ENCODE data around the gene CIBAR2. TPM values are rescaled to one million over a fixed set of nuclear protein-coding genes. Genes with fewer than 3 reads are reported as not detected.

CIBAR2 gene
- total RNA-seq, 1 experiment from 2014 or later = not detected

- H3K27me3 Mint-ChIP-seq (ENCODE audit: low read depth) = peaks cover 20% of the 10 kb centered on the region
- Histone ChIP-seq H3K4me1 (ENCODE audit: insufficient read depth, low read length) (no peaks in the 10 kb centered on the region), H3K18ac (ENCODE audit: insufficient read length, low read depth, low read length) (no peak overlapping the region), H3K9me3 (ENCODE audit: control insufficient read depth, low read depth, low read length) (no peaks in the 10 kb centered on the region), H3K79me2 (ENCODE audit: insufficient read depth, low read length) (no peaks in the 10 kb centered on the region), H3K79me1 (ENCODE audit: insufficient read depth, low read depth, low read length, poor library complexity, severe bottlenecking) (no peaks in the 10 kb centered on the region), H2BK20ac (ENCODE audit: low read depth, low read length, poor library complexity, severe bottlenecking) (no peak overlapping the region), H2BK15ac (ENCODE audit: low read depth, low read length) (no peak overlapping the region), H3K23me2 (ENCODE audit: insufficient read length, low read depth, low read length, poor library complexity, severe bottlenecking) (no peaks in the 10 kb centered on the region), H2AFZ (ENCODE audit: low read length) (no peak overlapping the region), H3K9ac (ENCODE audit: extremely low read depth, insufficient read length, low read length) (no peak overlapping the region), H3K4me2 (ENCODE audit: insufficient read depth, insufficient read length, low read length) (no peak overlapping the region), H3T11ph (ENCODE audit: low read length) (no peak overlapping the region), H4K8ac (replicated peaks; ENCODE audit: insufficient read length, low read depth, low read length) (no peak overlapping the region), H2BK5ac (ENCODE audit: insufficient read length, low read length) (no peak overlapping the region), H4K91ac (ENCODE audit: insufficient read length, low read depth, low read length) (no peak overlapping the region), H3K27me3 (ENCODE audit: insufficient read depth, low read length) (no peaks in the 10 kb centered on the region), H4K5ac (ENCODE audit: insufficient read length, low read depth, low read length) (no peak overlapping the region), H2BK12ac (ENCODE audit: insufficient read length, low read depth, low read length) (no peak overlapping the region), H3K23ac (ENCODE audit: insufficient read length, low read depth, low read length) (no peak overlapping the region), H3K27ac (ENCODE audit: insufficient read length, low read depth, low read length) (no peak overlapping the region), H4K20me1 (ENCODE audit: control insufficient read depth, insufficient read depth, insufficient read length) (no peaks in the 10 kb centered on the region), H3K4ac (ENCODE audit: low read depth, low read length) (no peak overlapping the region), H2AK5ac (ENCODE audit: insufficient read length, low read length) (no peak overlapping the region), H3K14ac (ENCODE audit: insufficient read depth, low read length) (no peak overlapping the region), H2BK120ac (ENCODE audit: low read depth, low read length, poor library complexity, severe bottlenecking) (no peak overlapping the region), H3K56ac (ENCODE audit: insufficient read length, low read depth, low read length) (no peak overlapping the region)
- H3K9me3 Mint-ChIP-seq = peaks cover 0 to 3% of the 10 kb centered on the region in 2 experiments; a peak in 2 of 5 replicates
- TF ChIP-seq CTCF (conservative IDR thresholded peaks at IDR 0.05) = no peak
- peaks cover 4 to 17% of the 10 kb centered on the region in 2 experiments for H3K4me1 Mint-ChIP-seq
- H3K27ac Mint-ChIP-seq = no peak overlapping the region
- DNase-seq = no peak
- H3K36me3 Mint-ChIP-seq (ENCODE audit: insufficient read depth in 1 of 3, low read depth in 3 of 3) = no peaks in the 10 kb centered on the region
- no CpG with 5 or more reads among the region's 12 CpGs for WGBS (ENCODE audit: extremely low coverage, insufficient read length, low lambda C conversion rate)
- H3K4me3 Mint-ChIP-seq = no peak overlapping the region
These were observed 26.0 kb upstream of the CIBAR2 start for GRCh38 chr16:85138073-85138824.

Data from H9 (cell line).